Measurements from ENCODE around the gene CDH23.

DNA sequence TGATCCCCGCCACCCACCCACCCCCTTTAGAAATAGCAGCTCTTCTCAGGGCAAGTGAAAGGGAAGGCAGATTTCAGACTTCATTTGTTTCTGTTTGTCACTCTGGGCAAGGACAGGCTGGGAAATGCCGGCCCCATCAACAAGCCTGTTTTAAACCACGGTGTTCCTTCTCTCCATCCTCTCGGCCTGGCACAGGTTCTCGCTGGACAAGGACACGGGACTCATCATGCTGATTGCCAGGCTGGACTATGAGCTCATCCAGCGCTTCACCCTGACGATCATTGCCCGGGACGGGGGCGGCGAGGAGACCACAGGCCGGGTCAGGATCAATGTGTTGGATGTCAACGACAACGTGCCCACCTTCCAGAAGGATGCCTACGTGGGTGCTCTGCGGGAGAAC, 280.5 kb downstream of the CDH23 start:
- TF ChIP-seq POLR2A (IDR thresholded peaks at IDR 0.05) (no peak), POLR2AphosphoS5 (IDR thresholded peaks at IDR 0.05; ENCODE audit: insufficient read depth in 1 of 2, low read depth in 1 of 2) (no peak)
- TF ChIP-seq, protein P1, sequence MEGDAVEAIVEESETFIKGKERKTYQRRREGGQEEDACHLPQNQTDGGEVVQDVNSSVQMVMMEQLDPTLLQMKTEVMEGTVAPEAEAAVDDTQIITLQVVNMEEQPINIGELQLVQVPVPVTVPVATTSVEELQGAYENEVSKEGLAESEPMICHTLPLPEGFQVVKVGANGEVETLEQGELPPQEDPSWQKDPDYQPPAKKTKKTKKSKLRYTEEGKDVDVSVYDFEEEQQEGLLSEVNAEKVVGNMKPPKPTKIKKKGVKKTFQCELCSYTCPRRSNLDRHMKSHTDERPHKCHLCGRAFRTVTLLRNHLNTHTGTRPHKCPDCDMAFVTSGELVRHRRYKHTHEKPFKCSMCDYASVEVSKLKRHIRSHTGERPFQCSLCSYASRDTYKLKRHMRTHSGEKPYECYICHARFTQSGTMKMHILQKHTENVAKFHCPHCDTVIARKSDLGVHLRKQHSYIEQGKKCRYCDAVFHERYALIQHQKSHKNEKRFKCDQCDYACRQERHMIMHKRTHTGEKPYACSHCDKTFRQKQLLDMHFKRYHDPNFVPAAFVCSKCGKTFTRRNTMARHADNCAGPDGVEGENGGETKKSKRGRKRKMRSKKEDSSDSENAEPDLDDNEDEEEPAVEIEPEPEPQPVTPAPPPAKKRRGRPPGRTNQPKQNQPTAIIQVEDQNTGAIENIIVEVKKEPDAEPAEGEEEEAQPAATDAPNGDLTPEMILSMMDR (IDR thresholded peaks at IDR 0.05): no peak

Data from vagina (tissue), 2 donors.